Adipocyte (in vitro differentiated cells): Measurements from ENCODE around the gene ISCA2.
"Not testable (repeated sequence)": the region's sequence is repeated elsewhere in the genome, so short reads cannot be mapped to it uniquely, and the experiment has no call there.

ENCODE experiments used
- DNase-seq: peaks from one replicate; pipeline ENCODE4 v3.0.0-alpha.2; 2015; ENCODE audit warnings: low read depth
- H3K27me3 ChIP-seq: replicated peaks from 2 replicates; pipeline ENCODE4 v1.7.0; 2013; ENCODE audit warnings: mild to moderate bottlenecking, low read length, moderate library complexity; ENCODE audit not compliant: control insufficient read depth, insufficient read depth
- H3K36me3 ChIP-seq: 2 replicates; pipeline ENCODE4 v1.7.0; 2013; ENCODE audit warnings: low read length, mild to moderate bottlenecking, moderate library complexity; ENCODE audit not compliant: control insufficient read depth, insufficient read depth, severe bottlenecking
- H3K4me1 ChIP-seq: 2 replicates; pipeline ENCODE4 v1.7.0; 2013; ENCODE audit warnings: mild to moderate bottlenecking, low read length, moderate library complexity; ENCODE audit not compliant: control insufficient read depth, insufficient read depth
- H3K4me3 ChIP-seq: 2 replicates; pipeline ENCODE4 v1.7.0; 2013; ENCODE audit warnings: mild to moderate bottlenecking, low read length, moderate library complexity
- H3K9ac ChIP-seq: 2 replicates; pipeline ENCODE4 v1.7.0; 2013; ENCODE audit warnings: mild to moderate bottlenecking, low read length, moderate library complexity
- H3K9me3 ChIP-seq: 2 replicates; pipeline ENCODE4 v1.7.0; 2013; ENCODE audit warnings: mild to moderate bottlenecking, low read length, moderate library complexity; ENCODE audit not compliant: control insufficient read depth

ISCA2 gene

DNA sequence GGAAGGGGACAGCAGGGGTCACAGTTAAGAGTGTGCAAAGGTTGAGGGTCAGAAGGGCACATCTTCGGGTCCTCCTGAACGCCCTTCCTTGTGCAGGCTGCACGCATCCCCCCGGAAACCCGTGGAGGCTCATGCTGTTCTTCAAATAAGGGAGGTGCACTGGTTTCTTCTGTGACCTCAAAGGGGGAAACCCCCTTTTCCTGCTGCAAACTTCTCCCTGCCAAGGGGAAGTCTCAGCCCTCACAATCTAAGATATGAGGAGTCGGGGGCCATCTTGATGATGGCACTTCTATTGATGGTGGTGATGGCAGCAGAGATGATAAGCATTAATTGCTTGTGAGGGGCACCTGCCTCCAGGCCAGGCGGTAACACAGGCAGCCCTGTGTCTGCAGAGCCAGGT lies 40.0 kb downstream of the ISCA2 start:
- Histone ChIP-seq H3K4me3 (no peak overlapping the region), H3K9me3 (no peaks in the 10 kb centered on the region), H3K36me3 (peaks cover 37% of the 10 kb centered on the region), H3K4me1 (peaks cover 4% of the 10 kb centered on the region), H3K27me3 (no peaks in the 10 kb centered on the region), H3K9ac (no peak overlapping the region)
- no peak for DNase-seq

- Histone ChIP-seq H3K9me3 (no peaks in the 10 kb centered on the region), H3K27me3 (no peaks in the 10 kb centered on the region), H3K4me1 (peaks cover 8% of the 10 kb centered on the region), H3K36me3 (peaks cover 37% of the 10 kb centered on the region), H3K9ac (no peak overlapping the region), H3K4me3 (no peak overlapping the region)
- DNase-seq, result no peak
Observed at GRCh38 chr14:74535756-74536325, 42.3 kb downstream of the ISCA2 start.

- DNase-seq, result not testable (repeated sequence)
Observed at GRCh38 chr14:74536336-74536735, 42.8 kb downstream of the ISCA2 start.

GRCh38 chr14:74538411-74539391 lies 45.1 kb downstream of the ISCA2 start:
- H3K4me1 ChIP-seq, result peaks cover 8% of the 10 kb centered on the region
- H3K4me3 ChIP-seq, result no peak overlapping the region
- H3K36me3 ChIP-seq, result peaks cover 40% of the 10 kb centered on the region
- H3K9me3 ChIP-seq, result no peaks in the 10 kb centered on the region
- no peak for DNase-seq
- H3K9ac ChIP-seq, result peak overlapping the region; percentile 29
- no peaks in the 10 kb centered on the region for H3K27me3 ChIP-seq

More at GRCh38 chr14:74536336-74536735, 42.8 kb downstream of the ISCA2 start:
- H3K4me1 ChIP-seq, H3K4me3 ChIP-seq, H3K9ac ChIP-seq, H3K27me3 ChIP-seq, H3K9me3 ChIP-seq: not testable (repeated sequence)
- H3K36me3 ChIP-seq, result peaks cover 38% of the 10 kb centered on the region

- Histone ChIP-seq H3K9ac (no peak overlapping the region), H3K4me3 (no peak overlapping the region), H3K27me3 (no peaks in the 10 kb centered on the region), H3K4me1 (peaks cover 8% of the 10 kb centered on the region), H3K9me3 (no peaks in the 10 kb centered on the region), H3K36me3 (peaks cover 34% of the 10 kb centered on the region)
- DNase-seq, result no peak
Observed at GRCh38 chr14:74539503-74539902, 45.9 kb downstream of the ISCA2 start.

DNA sequence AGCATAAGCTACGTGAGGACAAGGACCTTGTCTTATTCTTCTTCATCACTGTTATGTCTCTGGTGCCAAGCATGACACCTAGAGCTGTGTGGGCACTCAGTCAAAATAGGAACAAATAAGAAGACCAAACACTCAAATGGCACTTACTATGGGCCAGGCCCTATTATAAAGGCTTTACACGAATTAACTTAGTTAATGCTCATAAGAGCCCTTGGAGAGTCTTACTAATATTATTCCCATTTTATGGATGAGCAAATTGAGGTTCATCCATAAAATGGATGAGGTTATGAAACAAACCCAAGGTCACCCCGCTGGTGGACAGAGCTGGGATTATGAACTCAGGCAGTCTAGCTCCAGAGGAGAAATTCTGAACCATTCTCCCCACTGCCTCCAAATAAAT lies 47.7 kb downstream of the ISCA2 start:
- Histone ChIP-seq H3K9me3 (no peaks in the 10 kb centered on the region), H3K9ac (no peak overlapping the region), H3K27me3 (no peaks in the 10 kb centered on the region), H3K4me1 (peaks cover 8% of the 10 kb centered on the region), H3K4me3 (no peak overlapping the region), H3K36me3 (peaks cover 47% of the 10 kb centered on the region)
- no peak for DNase-seq

DNA sequence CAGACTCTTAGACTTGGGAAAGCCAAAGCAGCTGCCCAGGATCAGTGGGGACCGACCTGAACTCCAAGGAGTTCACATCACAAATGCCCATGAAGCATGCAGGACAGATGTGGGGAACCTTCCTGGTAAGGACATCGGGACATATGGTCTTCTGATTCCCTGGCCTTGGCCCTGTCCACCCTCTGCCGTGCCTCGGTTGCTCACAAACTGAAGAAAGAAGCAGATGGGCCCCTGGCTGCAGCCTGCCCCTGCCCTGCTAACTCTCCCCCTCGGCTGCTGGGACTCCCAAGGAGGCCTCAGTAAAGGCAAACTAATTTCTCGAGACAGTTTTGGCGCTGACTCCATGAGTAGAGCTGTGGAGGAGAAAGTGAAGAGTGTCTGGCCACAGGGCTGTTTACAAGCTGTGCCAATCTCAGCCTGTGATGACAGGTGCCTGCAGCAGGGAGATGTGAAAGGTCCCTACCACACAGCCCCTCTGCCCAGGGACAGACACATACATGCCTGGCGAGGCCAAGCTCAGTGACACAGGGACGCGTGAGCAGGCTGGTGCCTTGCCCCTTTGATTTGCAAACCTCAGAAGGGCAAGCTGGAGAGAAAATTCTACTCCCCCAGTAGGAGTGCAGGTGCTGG lies 48.6 kb downstream of the ISCA2 start:
- no peak for DNase-seq
- Histone ChIP-seq H3K36me3 (peaks cover 51% of the 10 kb centered on the region), H3K4me1 (peaks cover 8% of the 10 kb centered on the region), H3K4me3 (no peak overlapping the region), H3K27me3 (no peaks in the 10 kb centered on the region), H3K9me3 (no peaks in the 10 kb centered on the region), H3K9ac (no peak overlapping the region)

- H3K36me3 ChIP-seq, result peaks cover 44% of the 10 kb centered on the region
- H3K9me3 ChIP-seq, result no peaks in the 10 kb centered on the region
- no peak overlapping the region for H3K9ac ChIP-seq
- peaks cover 11% of the 10 kb centered on the region for H3K4me1 ChIP-seq
- H3K4me3 ChIP-seq, result no peak overlapping the region
- H3K27me3 ChIP-seq, result no peaks in the 10 kb centered on the region
- no peak for DNase-seq
Observed at GRCh38 chr14:74543771-74544438, 50.3 kb downstream of the ISCA2 start.

DNA sequence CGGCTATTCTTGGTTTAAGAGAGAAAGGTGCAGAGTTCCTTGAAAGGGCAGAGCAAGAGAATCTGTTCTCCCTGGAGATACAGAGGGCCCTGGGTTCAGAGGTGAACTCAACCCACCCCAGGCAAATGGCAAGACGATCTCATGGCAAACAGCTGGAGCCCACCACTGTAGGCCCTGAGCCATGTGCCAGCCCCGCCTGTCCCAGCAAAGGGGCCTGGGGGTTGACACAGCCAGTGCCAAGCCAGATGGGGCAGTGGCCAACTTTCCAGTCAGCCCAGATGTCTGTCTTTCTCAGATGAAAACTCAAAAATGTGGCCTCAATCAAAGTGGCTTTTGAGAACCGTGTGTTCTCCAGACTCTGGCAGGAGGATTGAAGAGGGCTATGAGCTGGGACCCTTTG lies 51.8 kb downstream of the ISCA2 start:
- Histone ChIP-seq H3K27me3 (no peaks in the 10 kb centered on the region), H3K4me1 (peaks cover 17% of the 10 kb centered on the region), H3K36me3 (peaks cover 34% of the 10 kb centered on the region), H3K4me3 (no peak overlapping the region), H3K9ac (no peak overlapping the region), H3K9me3 (no peaks in the 10 kb centered on the region)
- DNase-seq, result no peak

- H3K4me1 ChIP-seq, result peaks cover 17% of the 10 kb centered on the region
- no peak overlapping the region for H3K4me3 ChIP-seq
- H3K9ac ChIP-seq, result no peak overlapping the region
- DNase-seq, result peak; percentile 11
- no peaks in the 10 kb centered on the region for H3K9me3 ChIP-seq
- H3K27me3 ChIP-seq, result no peaks in the 10 kb centered on the region
- H3K36me3 ChIP-seq, result peaks cover 33% of the 10 kb centered on the region
Observed at GRCh38 chr14:74546416-74546815, 52.9 kb downstream of the ISCA2 start.
